Epithelial cell of proximal tubule (primary cell): ENCODE results near the gene LRRIQ4. TPM values are rescaled to one million over a fixed set of nuclear protein-coding genes. Genes with fewer than 3 reads are reported as not detected.

Experiments used
- DNase-seq: peaks from one replicate; pipeline ENCODE4 v3.0.0-alpha.2; 2011; ENCODE audit warnings: low read depth
- H3K4me3 ChIP-seq: 2 replicates; pipeline ENCODE4 v1.5.1; 2011; ENCODE audit warnings: low read depth, mild to moderate bottlenecking, low read length
- CTCF ChIP-seq: conservative IDR thresholded peaks from 2 replicates; pipeline ENCODE4 v1.5.1; 2012; ENCODE audit warnings: low read depth, mild to moderate bottlenecking, low read length
- total RNA-seq: library from RNA; depleted of rRNA; stranded (reverse); fragments of >200 nt; gene quantifications from 2 replicates; pipeline ENCODE4 v1.2.3, GENCODE V29; 2015

Gene LRRIQ4
- total RNA-seq, 1 donor from 2014 or later, result not detected

- peak; percentile 47 for DNase-seq
- H3K4me3 ChIP-seq, result no peak overlapping the region
- no peak for TF ChIP-seq CTCF
Measured at GRCh38 chr3:169886671-169887070, 74.0 kb downstream of the LRRIQ4 start.

Other genes starting within 250 kb of the LRRIQ4 start
- gene MECOM, start 149.2 kb upstream of the LRRIQ4 start, total RNA-seq, result 15.7 and 25.2 TPM in 2 replicates
- 196 and 307 TPM in 2 replicates for gene TERC, start 47.8 kb upstream of the LRRIQ4 start, total RNA-seq
- 2.6 and 3.8 TPM in 2 replicates for gene ACTRT3, start 43.3 kb upstream of the LRRIQ4 start, total RNA-seq
- gene MYNN, start 39.5 kb upstream of the LRRIQ4 start, total RNA-seq, result 10.9 and 17.6 TPM in 2 replicates
- gene LRRC34, start within 50 bp of the LRRIQ4 start, total RNA-seq, result 9.8 and 17.1 TPM in 2 replicates
- gene LRRC31, start 57.1 kb downstream of the LRRIQ4 start, total RNA-seq, result 0.14 TPM in 1 of 2 replicates, not detected in the other
- not detected in 2 replicates for gene SAMD7, start 98.7 kb downstream of the LRRIQ4 start, total RNA-seq
- 24.7 and 34.8 TPM in 2 replicates for gene SEC62, start 153.9 kb downstream of the LRRIQ4 start, total RNA-seq
- gene GPR160, start 225.1 kb downstream of the LRRIQ4 start, total RNA-seq, result 11.0 and 23.9 TPM in 2 replicates